HG02870 (cell line): ENCODE measurements around the gene TNFAIP8L2.
A peak's percentile ranks its signal among the peaks of the same experiment; 100 is the strongest.

Source experiments
- ATAC-seq: cut with Tn5 transposase; IDR thresholded peaks from one replicate; pipeline ENCODE4 v1.9.1; 2021; ENCODE audit warnings: mild to moderate bottlenecking, moderate library complexity; ENCODE audit not compliant: unreplicated experiment

TNFAIP8L2 gene

DNA sequence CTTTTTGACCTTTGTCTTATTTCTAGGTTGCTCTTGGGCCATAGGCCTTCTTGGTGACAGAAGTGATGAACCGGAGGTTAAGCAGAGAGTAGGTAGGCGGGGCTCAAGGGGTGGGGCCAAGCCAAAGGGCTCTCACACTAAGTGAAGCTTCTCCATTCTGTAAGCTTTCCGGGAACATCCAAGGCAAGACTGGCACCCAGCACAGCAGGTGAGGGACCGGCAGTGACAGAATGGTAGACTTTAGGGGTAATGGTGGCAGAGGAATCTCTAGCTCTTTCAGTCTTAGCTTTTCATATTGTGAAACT is at the start of gene TNFAIP8L2:
TNFAIP8L2 (plus strand) TSS at position 135 of the 305 bp plus-strand sequence. CDS start 2,049 bp downstream, outside the sequence.
- peak; percentile 47 for ATAC-seq

GRCh38 chr1:151106894-151107293 is 49.6 kb upstream of the TNFAIP8L2 start:
- no peak for ATAC-seq

GRCh38 chr1:151108331-151108730 is 48.1 kb upstream of the TNFAIP8L2 start:
- ATAC-seq: no peak

GRCh38 chr1:151113877-151114276 is 42.6 kb upstream of the TNFAIP8L2 start:
- ATAC-seq: no peak

- no peak for ATAC-seq
Measured at GRCh38 chr1:151124763-151125403, 31.6 kb upstream of the TNFAIP8L2 start.

GRCh38 chr1:151128800-151129199 is 27.6 kb upstream of the TNFAIP8L2 start:
- ATAC-seq: no peak

DNA sequence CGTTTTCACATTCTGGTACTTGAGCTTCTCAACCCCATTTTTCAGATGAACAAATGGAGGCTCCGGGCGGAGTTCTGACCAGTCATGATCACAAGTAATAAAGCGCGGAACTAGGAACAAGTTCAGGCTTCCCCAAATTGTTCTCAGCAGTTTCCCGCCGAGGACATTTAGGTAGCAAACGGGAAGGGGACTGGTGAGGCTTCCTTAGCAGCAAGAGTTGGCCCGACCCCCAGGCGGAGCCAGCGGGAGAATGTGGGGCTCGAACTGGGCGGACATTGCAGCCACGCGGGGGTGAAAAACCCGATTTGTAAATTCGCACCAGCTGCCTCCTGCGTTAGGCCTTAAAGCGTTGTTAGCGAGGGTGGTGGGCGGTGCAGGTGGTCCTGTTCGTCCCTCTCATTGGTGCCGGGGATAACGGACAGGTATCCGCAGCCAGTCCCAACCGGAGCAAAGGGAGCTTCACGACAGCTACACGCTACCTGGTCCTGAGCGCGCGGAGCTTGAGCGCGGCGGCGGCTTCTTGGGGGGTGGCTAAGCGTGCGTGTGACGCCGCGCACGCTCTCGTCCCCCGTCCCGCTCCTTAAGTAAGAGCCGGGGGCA is 25.4 kb upstream of the TNFAIP8L2 start:
- no peak for ATAC-seq

- ATAC-seq: no peak
Measured at GRCh38 chr1:151131701-151132334, 24.6 kb upstream of the TNFAIP8L2 start.

GRCh38 chr1:151132335-151133017 is 24.0 kb upstream of the TNFAIP8L2 start:
- ATAC-seq: no peak

DNA sequence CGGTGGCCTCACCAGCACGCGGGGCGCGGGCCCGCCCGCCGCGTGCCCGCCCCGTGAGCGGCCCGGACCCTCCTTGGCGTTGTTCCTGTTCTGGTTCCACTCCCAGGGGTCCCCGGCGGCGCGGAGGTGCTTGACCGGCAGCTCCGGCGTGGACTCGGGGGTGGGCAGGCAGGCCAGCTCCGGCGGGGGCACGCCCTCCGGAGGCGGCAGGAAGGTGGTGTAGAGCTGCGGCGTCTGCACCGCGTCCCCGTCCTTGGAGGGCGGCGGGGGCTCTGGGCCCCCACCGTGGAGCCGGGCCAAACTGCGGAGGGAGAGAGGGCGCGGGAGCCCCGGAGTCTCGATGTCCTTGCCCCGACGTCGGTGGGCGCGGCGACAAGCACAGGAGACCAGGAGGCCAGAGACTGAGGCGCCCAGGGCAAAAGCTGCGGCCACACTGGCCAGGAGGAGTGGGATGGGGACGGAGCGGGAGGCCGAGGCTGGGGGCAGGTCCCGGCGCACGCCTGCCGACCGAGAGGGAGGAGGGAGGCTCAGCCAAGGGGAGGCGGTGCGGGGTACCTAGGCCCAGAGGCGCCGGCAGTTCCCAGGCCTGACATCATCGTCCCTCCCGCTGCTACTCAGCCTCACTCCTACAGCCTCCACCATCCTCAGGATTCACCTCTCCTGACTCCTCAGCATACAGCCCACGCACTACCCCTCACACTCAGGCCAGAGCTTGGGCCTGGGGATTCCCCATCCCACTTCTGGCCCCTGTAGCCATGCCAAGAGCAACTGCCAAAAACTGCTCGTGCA is 23.2 kb upstream of the TNFAIP8L2 start:
- ATAC-seq: no peak

- no peak for ATAC-seq
Measured at GRCh38 chr1:151134396-151134795, 22.1 kb upstream of the TNFAIP8L2 start.

- ATAC-seq: no peak
Measured at GRCh38 chr1:151134991-151135390, 21.5 kb upstream of the TNFAIP8L2 start.

GRCh38 chr1:151135433-151136385 is 20.7 kb upstream of the TNFAIP8L2 start:
- ATAC-seq: no peak

- ATAC-seq: no peak
Measured at GRCh38 chr1:151137789-151138188, 18.7 kb upstream of the TNFAIP8L2 start.

DNA sequence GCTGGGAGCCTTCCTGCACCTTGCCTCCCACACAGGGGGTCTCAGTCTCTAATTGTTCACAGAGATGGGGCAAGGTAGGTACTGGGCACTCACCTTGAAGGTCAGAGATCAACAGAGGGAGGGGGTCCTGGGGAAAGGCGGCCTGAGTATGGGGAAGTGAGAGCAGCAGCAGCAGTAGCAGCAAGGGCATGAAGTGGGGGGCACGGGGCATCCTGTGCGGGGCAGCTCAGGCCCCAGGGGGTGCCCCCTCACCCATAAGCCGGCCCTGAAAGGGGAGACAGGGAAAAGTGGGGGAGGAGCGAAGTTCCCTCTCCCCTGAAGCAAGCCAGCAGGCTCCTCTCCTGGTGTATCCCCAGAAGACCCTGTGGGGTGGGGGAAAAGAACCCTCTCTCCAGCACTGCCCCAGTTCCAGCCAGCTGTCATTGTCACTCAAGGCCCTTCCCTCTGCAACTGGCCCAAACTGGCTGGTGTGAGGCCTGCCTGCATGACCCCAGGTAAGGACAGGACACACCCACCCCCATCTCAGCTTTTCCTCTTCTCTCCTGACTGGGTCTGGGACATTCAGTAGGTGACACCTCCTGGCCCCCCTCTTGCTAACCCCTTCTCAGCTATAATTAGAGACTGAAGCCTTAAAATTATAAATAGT is 13.9 kb upstream of the TNFAIP8L2 start:
- no peak for ATAC-seq

DNA sequence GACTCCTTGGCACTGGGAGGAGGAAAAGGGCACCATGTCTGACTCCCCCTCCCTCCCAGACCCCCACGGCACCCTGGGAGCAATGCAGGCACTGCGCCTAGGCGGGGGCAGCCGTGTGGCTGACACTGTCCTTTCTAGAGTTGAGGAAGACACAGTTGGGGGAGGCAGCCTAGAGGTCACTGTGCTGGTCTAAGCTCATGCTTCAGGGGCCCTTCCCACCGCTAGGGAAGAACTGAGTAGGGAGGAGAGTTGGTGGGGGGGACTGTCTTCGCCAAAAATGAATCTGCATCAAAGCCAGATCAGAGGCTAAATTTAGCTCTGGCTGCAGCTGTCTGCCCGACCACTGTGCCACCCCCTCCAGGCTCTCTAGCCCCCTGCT is 13.4 kb upstream of the TNFAIP8L2 start:
- no peak for ATAC-seq

DNA sequence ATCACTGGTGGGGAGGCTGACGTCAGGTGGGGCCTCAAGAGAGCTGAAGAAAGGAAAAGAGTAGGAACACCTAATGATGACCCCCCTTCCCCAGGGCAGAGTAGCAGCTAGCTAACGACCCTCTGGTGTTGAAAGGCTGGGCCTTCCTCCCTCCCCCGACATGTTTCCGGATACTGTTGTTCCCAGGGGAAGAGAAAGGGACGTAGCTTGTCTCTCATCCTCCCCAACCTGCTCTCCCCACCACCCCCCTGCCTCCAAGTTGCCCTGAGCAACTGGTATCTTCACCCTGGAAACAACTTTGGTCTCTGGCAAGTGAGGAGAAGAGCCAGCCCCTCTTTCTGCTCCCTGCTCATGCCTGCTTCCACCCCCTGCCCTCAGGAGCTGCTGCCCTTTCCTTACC is 12.5 kb upstream of the TNFAIP8L2 start:
- no peak for ATAC-seq

GRCh38 chr1:151144474-151145303 is 11.8 kb upstream of the TNFAIP8L2 start:
- no peak for ATAC-seq
